ENCODE measurements around the gene CYB5RL.
"Not testable (repeated sequence)": the region's sequence is repeated elsewhere in the genome, so short reads cannot be mapped to it uniquely, and the experiment has no call there.

CYB5RL gene

DNA sequence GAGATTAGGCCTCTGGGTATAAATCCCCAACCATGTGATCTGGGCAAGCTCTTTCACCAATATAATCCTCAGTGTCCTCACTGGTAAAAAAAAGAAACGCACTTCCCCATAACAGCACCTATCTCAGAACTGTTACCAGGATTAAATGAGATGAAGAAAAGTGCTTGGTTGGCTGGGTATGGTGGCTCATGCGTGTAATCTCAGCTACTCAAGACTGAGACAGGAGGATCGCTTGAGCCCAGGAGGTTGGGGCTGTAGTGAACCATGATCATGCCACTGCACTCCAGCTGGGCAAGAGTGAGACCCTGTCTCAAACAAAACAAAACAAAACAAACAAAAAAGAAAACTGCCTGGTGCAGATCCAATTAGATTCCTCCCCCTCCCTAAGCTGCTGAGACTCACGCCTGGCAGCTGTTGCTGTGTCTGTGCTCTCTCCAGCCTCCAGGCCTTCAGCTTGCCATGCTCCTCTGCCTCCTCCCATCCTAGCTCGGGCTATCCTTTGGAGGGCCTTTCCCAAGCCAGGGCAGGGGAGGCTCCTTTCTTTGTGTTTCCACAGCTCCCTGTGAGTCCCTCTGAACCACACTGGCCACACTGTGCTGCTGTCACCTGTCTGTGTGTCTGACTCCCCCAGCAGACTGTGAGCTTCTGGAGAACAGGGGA lies 19.0 kb downstream of the CYB5RL start:
- DNase-seq: peak; percentile 3

DNA sequence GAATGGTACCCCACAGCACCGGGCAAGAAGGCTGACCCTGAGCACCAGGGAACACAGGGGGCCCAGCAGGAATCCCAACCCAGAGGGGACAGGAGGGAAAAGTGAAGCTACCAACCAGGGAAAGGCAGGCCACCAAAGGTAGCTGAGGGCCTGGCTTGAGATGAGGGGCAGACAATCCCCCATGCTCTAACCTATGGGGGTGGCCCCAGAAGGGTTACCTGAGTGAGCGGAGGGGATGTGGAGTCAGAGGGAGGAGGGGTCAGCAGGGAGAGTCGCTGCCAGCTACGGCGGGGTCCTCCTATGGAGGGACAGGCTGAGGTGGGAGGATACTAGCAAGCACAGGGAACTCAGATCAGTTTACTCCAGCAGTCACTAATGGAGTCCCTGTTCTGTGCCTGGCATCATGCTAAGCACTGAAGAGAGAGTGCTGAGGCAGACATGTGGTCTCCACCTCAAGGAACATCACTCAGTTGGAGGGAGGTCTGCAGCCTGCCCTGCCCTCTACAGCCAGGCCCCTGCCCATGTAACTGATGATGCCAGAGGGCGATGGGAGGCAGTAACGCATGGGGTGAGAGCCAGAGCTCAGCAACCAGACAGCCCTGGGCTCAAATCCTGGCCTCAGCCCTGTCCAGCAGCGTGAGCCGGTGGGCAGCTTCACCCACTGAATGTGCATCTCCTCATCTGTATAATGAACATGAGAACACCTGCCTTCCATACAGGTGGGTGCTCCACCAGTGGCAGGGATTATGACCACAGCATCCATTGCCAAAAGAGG lies 21.3 kb downstream of the CYB5RL start:
- DNase-seq: no peak

DNA sequence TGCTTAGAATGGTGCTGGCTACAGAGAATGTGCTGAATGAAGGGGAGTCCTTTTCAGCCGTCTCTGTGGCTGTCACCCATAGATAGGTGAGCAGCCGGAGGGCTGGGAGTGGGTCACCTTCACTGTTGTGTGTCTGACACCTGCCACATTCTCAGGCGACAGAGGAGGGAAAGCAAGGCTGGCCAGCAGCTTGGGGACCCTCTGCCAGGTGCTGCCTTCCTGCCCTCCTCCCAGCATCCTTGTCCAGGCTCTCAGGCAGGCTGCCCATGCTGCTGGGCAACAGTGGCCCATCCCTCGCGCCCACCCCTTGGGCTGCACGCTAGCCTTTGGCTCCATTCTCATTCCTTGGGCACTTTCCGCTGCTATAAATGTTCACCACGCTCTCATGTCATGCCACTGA lies 22.1 kb downstream of the CYB5RL start:
- no peak for DNase-seq

DNA sequence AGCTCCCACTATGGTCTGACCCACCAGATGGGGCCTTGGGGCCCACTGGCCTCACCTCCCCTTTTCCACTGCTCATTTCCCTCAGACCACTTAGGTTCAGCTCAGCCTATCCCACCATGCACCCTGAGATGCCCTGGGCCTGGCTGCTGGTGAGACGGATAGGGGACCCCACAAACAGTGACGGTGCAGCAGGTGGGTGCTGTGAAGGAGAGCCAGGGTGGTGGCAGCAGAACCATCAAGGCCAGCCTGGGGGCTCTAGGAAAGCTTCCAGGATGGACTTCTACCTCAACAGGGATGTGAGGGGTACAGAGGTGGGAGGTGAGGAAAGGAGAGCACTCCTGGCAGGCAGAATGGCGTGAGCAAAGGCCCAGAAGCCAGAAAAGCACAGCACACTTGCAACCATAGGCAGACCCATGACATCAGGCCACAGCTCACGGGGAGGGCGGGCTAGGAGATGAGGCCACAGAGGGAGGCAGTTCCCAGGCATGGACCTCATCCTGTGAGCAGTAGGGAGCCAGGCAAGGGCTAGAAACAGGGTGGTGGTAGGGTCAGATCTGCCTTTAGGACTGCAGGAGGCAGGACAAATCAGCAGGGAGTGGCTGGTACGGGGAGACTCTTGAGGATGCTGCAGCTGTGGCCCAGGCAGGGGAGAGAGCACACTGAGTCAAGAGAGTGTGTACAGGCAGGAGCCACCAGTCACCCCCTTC lies 23.1 kb downstream of the CYB5RL start:
- DNase-seq: no peak

DNA sequence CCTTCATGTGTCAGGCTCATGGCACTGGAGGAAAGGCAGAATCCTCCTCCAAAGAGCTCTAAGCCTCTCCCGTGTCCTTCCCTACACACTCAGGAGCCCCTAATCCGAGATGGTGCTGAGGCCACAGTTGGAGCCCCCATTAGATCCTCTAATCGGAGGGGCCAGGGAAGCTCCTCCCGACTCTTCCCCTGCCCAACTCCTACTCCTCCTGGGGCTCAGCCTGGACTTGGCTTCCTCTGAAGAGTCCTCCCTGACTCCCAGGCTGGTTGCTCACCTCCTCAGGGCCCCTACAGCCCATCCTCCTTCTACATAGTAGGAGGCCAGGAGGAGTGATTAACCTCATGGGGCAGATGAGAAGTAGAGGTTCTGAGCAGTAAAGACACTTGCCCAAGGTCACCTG lies 25.7 kb downstream of the CYB5RL start:
- no peak for DNase-seq

DNA sequence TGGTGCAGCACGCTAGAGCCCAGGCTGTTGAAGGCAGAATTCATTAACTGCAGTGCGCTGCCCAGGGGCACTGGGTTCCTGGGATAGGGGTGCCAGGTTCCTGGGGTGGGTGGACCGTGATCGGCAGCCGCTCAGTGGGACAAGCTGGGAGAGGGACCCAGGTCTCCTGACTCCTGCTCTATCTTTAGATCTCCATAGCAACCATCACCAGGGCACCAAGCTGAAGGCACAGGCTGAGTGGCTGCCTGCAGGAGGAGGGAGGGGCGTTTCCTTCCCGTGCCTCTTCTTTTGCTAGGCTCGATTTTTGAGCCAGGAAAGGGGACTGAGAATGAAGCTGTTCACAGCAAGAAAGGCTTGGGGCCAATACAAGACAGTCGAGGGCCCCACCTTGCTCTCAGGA lies 26.1 kb downstream of the CYB5RL start:
- no peak for DNase-seq

DNA sequence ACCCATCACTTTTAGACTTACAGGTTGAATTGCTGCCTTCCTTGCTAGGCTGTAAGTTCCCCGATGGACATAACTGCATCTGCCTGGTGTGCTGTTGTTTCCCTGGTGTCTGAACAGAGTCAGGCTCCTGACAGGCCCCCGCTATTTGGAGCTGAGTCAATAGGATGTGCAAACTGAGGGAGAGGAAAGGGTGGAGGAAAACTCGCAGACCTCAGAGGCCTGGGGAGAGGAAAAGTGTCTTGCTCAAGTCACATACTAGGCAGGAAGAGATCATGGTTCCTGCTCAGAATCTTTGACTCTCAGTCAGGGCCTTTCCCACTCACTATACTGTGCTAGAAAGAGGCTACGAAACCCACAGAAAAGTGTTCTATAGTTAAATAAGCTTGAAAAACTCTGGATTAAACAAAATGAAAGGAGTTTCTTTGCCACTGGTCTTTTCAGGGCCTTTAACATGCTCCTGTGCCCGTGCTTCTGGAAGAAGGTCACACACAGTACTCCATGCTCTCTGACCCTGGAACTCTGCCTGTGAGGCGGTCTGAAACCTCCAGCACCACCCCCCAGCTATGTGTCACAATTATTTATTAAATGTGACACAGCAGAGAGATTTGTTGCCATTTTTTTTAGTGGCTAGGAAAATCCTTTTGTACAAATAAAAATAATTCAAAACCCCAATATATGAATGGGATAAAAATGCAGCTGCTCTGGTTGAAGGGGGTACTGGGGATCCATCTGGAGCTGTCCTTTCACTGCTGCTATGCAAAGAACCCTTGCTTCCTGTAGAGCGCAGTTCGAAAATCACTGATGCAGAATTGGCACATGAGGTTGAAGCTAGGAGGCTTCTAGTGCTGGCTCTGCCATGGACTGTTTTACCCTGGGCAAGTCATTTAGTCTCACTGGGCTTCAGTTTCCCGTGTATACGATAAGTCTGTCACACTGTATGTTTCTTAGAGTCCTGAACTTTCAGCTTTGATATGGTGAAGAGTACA lies 26.9 kb downstream of the CYB5RL start:
- DNase-seq: no peak

DNA sequence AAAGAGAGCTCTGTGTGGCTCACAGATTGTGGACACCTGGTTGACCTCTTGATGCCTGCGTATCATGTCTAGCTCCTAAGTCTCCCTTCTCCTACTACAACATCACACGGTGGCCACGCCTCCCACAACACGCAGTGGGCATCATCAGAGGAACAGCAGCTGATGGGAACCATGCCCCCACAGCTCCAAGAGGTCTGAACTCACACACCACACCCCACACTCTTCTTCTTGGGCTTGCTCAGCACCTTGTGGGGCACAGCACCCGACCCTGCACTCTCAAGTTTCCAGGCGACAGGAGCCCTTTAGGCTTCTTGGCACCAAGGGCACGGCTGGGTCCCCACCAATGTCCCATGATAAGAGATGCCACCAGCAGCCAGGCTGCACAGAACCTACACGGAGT lies 28.2 kb downstream of the CYB5RL start:
- no peak for DNase-seq

DNA sequence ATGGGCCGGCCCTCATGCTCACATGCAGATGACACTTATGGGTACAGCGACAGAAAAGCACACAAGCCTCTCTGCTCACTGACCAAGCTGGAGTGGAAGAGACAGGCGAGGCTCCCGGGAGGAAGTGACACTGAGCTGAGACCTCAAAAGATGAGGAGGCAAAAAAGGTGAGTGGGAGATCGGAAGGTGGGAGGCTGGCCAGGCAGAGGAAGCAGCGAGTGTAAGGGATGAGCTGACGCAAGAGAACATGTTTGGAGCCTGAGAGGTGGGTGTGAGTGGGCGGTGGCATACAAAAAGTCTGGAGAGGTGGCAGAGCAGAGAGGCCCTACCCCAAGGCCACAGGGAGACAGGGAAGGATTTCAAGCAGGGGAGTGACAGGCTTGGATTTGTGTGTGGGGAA lies 28.8 kb downstream of the CYB5RL start:
- no peak for DNase-seq

DNA sequence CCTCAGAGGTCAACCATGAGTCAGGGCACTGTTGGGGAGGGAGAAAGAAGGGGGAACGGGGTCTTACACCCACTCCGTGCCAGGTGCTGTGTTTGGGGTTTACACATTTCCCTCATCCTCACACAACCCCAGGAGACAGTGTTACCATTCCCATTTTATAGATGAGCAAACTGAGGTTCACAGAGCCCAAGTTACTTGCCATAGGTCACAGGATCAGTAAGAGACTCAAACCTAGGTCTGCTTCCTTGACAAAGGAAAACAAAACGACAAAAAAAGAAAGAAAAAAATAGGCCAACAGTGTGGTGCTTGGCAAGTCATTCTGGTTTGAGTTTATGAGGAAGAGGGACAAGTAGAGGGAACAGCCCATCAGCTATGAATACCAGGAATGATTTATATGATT lies 30.8 kb downstream of the CYB5RL start:
- no peak for DNase-seq

DNA sequence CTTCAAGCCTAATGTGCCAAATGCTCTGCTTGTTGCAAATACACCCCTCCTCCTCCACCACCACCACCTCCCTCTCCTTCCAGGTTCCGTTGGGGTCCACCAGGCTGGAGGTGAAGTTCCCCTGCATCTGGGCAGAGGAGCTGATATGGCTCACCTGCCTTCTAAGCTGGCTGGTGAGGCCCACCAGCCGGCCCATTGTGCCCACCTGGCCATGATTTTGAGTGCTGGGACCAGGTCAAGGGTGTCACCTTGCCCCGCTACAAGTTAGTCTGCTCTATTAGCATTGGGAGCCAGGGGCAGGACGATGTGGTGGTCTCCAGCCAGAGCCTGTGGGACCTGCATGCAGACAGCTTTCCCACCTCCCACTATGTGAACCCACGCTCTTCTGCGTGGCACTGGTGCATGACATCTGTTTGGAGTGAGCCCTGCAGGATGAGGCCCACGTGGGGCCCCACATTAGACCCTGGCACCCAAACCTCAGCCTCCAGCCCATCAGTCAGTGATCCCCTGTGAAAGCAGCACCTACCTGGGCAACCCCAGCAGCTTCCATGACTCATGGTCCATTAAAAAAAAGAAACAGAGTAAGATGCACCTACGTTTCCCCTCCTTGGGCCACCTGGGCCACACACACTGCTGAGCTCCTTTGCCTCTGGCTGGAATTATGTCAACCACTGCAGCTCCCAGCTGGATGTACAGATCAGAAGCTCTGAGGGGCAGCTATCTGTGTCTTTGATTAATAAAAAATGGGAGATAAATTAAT lies 31.4 kb downstream of the CYB5RL start:
- DNase-seq: no peak

DNA sequence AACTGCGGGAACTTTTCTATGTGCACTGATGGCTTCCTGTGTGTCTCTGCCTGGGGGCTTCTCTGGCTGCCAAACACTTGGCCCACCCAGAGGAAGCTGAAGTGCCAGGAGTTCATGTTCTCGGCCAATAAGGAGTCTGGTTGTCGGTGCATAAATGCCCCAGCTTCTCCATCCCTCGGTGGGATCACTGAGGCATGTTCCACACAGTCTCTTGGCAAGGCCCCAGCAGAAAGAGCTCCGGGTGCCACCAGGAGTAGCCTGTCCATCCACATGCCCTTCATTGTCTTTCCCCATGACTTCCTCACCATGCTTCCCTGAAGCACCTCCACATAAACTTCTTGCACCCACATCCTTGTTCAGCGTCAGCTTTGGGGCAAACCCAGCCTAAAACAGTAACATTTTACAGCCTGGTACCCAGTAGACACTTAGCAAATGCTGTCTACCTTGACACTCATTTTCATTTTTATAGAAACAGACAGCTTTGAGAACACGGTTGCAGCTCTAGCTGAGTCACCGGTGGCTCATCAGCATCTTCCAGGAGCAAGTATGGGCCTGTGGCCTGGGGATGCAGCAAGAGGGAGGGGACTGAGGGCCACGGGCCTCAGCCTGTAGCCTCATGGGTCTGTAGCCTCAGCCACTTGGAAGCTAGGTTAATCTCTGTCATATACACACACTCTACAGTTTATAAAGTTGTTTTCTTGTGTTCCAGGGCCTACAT lies 32.2 kb downstream of the CYB5RL start:
- no peak for DNase-seq

DNA sequence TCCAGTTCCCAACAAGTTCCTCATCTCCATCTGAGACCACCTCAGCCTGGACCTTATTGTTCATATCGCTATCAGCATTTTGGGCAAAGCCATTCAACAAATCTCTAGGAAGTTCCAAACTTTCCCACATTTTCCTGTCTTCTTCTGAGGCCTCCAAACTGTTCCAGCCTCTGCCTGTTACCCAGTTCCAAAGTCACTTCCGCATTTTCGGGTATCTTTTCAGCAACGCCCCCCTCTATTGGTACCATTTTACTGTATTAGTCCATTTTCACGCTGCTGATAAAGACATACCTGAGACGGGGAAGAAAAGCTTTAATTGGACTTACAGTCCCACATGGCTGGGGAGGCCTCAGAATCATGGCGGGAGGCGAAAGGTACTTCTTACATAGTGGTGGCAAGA lies 33.5 kb downstream of the CYB5RL start:
- not testable (repeated sequence) for DNase-seq

DNA sequence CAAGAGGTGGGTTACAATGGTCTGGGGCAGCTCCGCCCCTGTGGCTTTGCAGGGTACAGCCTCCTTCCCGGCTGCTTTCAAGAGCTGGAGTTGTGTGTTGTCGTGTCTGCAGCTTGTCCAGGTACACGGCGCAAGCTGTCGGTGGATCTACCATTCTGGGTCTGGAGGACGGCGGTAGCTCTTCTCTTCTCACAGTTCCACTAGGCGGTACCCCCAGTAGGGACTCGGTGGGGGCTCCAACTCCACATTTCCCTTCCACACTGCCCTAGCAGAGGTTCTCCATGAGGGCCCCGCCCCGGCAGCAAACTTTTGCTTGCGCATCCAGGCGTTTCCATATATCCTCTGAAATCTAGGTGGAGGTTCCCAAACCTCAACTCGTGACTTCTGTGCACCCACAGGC lies 34.7 kb downstream of the CYB5RL start:
- no peak for DNase-seq

DNA sequence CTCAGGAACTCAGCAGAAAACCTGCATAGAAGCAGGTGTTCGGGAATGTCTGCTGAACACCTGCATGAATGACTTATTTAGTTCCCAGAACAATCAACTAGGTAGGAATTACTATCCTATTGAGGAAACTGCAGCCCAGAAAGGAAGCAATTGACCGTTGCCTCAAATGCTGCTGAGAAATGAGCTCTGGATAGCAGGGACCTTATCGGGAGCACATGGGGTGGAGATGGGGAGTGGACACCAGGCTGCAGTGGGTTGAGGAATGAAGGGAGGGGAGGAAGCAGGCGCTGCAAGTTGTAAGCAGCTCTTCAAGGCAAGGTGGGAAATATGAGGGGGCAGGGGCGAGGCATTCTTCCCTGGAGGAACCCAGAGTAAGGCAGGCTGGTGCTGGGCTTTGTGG lies 36.3 kb downstream of the CYB5RL start:
- no peak for DNase-seq

DNA sequence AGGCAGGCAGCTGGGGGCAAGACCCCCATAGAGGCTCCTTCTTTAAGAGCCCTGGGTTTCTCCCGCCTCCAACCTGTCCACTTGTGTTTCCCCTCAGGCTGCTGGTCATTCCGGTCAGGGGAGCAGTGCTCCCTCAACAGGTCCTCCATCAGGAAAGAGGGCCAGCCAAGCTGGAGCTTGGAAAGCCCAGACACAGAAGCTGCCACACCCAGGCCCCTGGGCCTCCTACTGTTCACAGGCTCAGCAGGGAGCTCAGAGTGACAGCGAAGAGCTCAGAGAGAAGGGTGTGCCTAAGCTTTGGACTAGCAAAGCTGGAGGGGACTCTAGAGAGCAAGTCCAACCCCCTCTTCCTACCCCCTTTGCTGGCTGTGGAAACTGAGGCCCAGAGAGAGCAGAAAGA lies 36.8 kb downstream of the CYB5RL start:
- DNase-seq: no peak

DNA sequence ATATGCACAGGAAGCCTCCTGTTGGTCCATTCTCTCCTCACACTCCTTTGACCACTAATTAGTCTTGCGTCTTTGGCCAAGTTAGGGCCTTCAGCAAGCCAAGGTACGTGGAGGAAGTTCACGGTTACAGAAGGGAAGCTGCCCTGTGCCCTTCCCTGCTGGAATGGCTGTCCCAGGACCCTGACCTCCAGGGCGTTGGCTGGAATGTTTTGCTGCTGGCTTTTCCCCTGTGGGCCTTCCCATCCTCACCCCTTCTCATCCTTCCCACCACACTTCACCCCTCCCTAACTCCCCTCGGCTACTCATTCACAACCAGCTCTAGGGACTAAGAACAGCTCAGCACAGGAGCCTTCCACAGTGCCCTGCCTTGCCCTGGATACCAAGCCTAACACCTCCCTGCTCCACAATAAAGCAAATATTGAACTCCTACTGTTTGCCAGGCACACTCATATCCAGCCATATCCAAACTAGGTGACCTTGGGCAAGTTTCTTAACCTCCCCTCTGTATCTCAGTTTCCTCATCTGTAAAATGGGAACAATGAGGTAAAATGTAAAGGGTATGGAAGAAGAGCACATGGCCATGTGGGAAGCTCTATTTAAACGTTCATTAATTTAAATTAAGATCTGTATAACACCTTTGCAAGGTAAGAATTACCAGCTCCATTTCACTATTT lies 38.2 kb downstream of the CYB5RL start:
- DNase-seq: no peak

DNA sequence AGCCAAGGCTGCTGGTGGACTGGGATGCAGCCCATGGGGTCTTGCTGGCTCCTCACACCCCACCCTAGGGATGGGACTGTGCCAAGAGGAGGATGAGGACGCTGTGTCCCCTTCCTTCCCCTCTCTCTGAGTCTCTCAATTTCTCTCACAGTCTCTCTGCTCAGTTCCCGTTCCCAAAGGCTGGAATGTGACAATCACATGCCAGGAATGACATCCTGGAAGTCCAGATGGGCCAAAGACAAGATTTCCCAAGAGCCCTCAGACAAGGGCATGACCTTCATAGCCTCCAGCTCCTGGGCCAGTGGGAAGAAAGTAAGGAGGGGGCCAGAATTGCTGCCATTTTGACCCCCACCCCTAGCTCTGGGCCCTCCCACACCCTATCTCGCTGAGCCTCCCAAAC lies 39.5 kb downstream of the CYB5RL start:
- DNase-seq: no peak

DNA sequence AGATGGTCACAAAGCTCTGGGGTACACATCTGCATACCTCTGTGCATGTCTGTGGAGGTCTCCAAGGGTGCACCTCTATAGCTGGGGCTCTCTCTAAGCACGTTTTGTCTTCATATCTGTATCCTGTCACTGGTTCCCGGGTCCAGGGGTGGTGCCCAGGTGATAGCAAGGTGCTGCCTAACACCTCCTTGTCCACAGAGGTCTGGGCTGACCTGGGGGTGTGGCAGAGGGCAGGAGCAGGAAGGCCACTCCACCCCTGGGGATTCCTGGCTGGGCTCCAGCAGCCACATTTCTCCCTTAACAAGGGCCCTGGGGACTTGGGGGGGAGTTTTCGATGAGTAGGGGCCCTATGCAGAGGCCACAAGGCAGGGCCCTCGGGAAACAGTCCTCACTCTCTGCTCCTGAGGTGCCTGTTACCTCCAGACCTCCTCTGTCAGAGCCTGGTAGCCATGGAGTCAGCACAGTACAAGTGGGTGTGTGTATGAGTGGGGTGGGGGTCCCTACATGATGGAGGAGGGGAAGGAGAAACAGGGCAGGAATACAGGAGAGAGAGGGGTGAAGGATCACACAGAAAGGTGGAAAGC lies 40.0 kb downstream of the CYB5RL start:
- DNase-seq: no peak

DNA sequence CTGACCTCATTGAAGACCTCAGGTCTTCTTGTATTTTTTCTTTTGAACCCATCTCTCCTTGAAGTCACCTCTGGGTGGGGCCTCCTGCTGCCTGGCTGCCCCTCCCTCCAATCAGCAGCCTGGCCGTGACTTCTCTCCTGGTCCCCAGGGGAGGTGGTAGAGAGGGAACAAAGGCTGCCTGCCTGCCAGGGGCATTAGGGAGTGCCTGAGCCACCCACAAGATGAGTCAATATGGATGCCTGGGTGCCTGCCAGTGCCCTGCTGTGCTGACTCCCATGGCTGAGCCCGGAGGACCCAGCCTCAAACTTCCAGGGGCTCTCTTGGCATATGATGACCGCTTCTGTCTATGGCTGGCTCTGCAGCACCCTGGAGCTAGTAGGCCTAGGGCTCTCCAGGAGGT lies 41.8 kb downstream of the CYB5RL start:
- DNase-seq: no peak

DNA sequence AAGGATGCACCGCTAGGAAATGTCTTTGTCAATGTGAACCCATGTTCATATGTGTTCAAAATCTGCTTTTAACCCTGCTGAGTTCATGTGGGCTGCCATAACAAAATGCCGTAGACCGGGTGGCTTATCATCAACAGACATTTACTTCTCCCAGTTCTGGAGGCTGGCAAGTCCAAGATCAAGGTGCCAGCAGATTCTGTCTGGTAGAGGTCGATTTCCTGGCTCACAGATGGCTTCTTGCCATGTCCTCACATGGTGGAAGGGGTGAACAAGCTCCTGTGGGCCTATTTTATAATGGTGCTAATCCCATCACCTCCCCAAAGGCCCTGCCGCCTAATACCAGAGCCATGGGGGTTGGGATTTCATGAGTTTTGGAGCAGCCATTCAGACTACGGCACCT lies 42.4 kb downstream of the CYB5RL start:
- DNase-seq: no peak

Data from NCI-H1694 (cell line).